GM21515 (cell line): ENCODE measurements around the gene ABCC11.

ENCODE experiments used
- ATAC-seq: cut with Tn5 transposase; IDR thresholded peaks from one replicate; pipeline ENCODE4 v1.9.1; 2021; ENCODE audit not compliant: unreplicated experiment

ABCC11 gene

GRCh38 chr16:48133455-48134211 lies 113.7 kb downstream of the ABCC11 start:
- ATAC-seq, result no peak

GRCh38 chr16:48132696-48133095 lies 114.6 kb downstream of the ABCC11 start:
- no peak for ATAC-seq

GRCh38 chr16:48131201-48131935 lies 116.0 kb downstream of the ABCC11 start:
- no peak for ATAC-seq

- no peak for ATAC-seq
These were observed 117.4 kb downstream of the ABCC11 start for GRCh38 chr16:48129926-48130325.

GRCh38 chr16:48128769-48129168 lies 118.6 kb downstream of the ABCC11 start:
- no peak for ATAC-seq

- no peak for ATAC-seq
These were observed 120.3 kb downstream of the ABCC11 start for GRCh38 chr16:48126801-48127644.

GRCh38 chr16:48125888-48126287 lies 121.5 kb downstream of the ABCC11 start:
- no peak for ATAC-seq

GRCh38 chr16:48124266-48124665 lies 123.1 kb downstream of the ABCC11 start:
- ATAC-seq, result no peak

- ATAC-seq, result no peak
These were observed 124.1 kb downstream of the ABCC11 start for GRCh38 chr16:48123104-48123788.

GRCh38 chr16:48121276-48121675 lies 126.1 kb downstream of the ABCC11 start:
- ATAC-seq, result no peak

- ATAC-seq, result no peak
These were observed 128.5 kb downstream of the ABCC11 start for GRCh38 chr16:48118841-48119240.

GRCh38 chr16:48117217-48118105 lies 129.9 kb downstream of the ABCC11 start:
- ATAC-seq, result no peak
